Measurements from ENCODE around the gene PKD2L2. TPM values are rescaled to one million over a fixed set of nuclear protein-coding genes. Genes with fewer than 3 reads are reported as not detected.
A peak's percentile ranks its signal among the peaks of the same experiment; 100 is the strongest.
"Not testable (repeated sequence)": the region's sequence is repeated elsewhere in the genome, so short reads cannot be mapped to it uniquely, and the experiment has no call there.

The PKD2L2 gene
- total RNA-seq, 1 experiment from 2014 or later = not detected

DNA sequence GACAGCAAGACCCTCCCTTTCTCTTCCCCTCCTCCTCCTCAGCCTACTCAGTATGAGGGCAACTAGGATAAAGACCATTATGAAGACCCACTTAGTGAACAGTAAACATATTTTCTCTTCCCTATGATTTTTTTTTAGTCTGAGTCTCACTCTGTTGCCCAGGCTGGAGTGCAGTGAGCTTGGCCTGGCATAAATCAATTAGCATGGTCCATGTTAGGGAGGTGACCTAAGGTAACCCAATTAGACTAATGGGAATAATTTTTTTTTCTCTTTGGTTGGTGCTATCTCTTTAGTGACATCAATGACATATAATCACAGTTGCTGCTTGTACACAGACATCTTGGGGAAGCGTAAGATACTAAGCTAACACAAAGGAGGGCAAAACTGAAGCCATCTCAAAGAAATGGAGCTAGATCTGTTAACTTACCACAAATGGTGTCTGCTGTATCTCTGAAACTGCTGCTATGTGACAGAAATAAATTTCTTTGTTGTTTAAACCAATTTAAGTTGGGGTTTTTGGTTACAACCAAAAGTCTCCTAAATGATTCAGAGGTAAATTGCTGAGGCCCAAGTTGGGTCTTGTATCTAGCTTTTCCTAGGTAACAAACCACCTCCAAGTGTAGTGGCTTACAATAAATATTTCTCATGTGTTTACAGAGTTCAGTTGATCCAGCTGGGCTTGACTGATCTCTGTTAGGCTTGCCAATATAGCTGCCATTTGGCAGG, 13.3 kb downstream of the PKD2L2 start:
- Histone ChIP-seq H3K4me3 (no peak overlapping the region), H3K27me3 (no peaks in the 10 kb centered on the region; the same call in 1 of the 2 replicates), H3K36me3 (no peaks in the 10 kb centered on the region), H3K9me3 (replicated peaks) (no peaks in the 10 kb centered on the region), H3K27ac (no peak overlapping the region), H3K4me1 (no peaks in the 10 kb centered on the region)
- no peak for DNase-seq

DNA sequence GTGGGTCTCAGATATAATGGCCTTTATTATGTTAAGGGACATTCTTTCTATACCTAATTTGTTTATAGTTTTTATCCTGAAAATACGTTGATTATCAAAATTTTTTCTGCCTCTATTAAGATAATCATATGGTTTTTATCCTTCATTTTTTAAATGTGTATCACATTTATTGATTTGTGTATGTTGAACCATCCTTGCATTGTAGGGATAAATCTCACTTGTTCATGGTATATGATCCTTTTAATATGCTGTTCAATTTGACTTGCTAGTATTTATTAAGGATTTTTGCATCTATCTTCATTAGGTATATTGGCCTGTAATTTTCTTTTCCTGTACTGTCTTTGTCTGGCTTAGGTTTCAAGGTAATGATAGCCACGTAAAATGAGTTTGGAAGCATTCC, 25.5 kb downstream of the PKD2L2 start:
- no peak for DNase-seq
- Histone ChIP-seq H3K36me3 (no peaks in the 10 kb centered on the region), H3K9me3 (replicated peaks) (peaks cover 4% of the 10 kb centered on the region; the same call in 1 of the 2 replicates), H3K27me3 (no peaks in the 10 kb centered on the region), H3K4me3 (no peak overlapping the region), H3K4me1 (no peaks in the 10 kb centered on the region), H3K27ac (no peak overlapping the region)

DNA sequence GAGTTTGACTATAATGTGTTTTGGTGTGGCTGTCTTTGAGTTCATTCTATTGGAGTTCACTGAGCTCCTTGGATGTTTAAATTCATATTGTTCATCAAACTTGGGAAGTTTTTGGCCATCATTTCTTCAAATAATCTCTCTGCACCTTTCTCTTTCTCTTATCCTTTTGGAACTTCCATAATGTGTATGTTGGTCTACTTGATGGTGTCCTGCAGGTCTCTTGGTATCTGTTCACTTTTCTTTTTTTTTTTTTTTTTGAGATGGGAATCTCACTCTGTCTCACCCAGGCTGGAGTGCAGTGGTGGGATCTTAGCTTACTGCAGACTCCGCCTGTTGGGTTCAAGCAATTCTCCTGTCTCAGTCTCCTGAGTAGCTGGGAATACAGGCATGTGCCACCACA, 27.7 kb downstream of the PKD2L2 start:
- Histone ChIP-seq H3K36me3 (no peaks in the 10 kb centered on the region), H3K4me3 (no peak overlapping the region), H3K4me1 (no peaks in the 10 kb centered on the region; the same call in 1 of the 2 replicates), H3K27me3 (no peaks in the 10 kb centered on the region), H3K27ac (no peak overlapping the region), H3K9me3 (replicated peaks) (peaks cover 4% of the 10 kb centered on the region; the same call in 1 of the 2 replicates)
- no peak for DNase-seq

GRCh38 chr5:137921931-137922330, 32.7 kb downstream of the PKD2L2 start:
- peak; percentile 3 to 6 for DNase-seq
- no peaks in the 10 kb centered on the region for H3K9me3 ChIP-seq (replicated peaks)

GRCh38 chr5:137923856-137924255, 34.6 kb downstream of the PKD2L2 start:
- no peaks in the 10 kb centered on the region; the same call in 1 of the 2 replicates for H3K4me1 ChIP-seq
- H3K36me3 ChIP-seq = peaks cover 7% of the 10 kb centered on the region
- DNase-seq = no peak
- H3K4me3 ChIP-seq = no peak overlapping the region
- no peaks in the 10 kb centered on the region for H3K27me3 ChIP-seq
- no peak overlapping the region for H3K27ac ChIP-seq
- no peaks in the 10 kb centered on the region for H3K9me3 ChIP-seq (replicated peaks)

More at GRCh38 chr5:137921931-137922330, 32.7 kb downstream of the PKD2L2 start:
- no peak overlapping the region for H3K27ac ChIP-seq
- no peaks in the 10 kb centered on the region for H3K36me3 ChIP-seq
- H3K4me3 ChIP-seq = no peak overlapping the region
- H3K27me3 ChIP-seq = no peaks in the 10 kb centered on the region
- no peaks in the 10 kb centered on the region; the same call in 1 of the 2 replicates for H3K4me1 ChIP-seq

DNA sequence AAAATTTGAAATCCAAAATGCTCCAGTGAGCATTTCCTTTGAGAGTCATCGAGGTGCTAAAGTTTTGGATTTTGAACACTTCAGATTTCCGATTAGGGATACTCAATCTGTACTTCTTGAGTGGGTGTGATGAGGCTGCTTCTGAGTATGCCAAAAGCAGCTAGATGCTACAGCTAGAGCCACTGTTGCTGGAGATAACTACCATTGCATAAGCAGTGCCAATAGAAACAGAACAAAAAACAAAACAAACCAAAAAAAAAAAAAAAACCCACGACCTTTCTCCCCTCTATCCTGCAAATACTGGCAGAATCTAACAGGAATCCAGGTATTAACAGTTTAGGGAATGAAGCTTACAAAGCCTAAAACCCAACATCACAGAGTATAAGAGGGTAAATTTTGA, 43.5 kb downstream of the PKD2L2 start:
- H3K9me3 ChIP-seq (replicated peaks) = no peaks in the 10 kb centered on the region
- H3K36me3 ChIP-seq = peaks cover 9% of the 10 kb centered on the region
- no peak for DNase-seq
- H3K4me1 ChIP-seq = no peaks in the 10 kb centered on the region
- H3K27ac ChIP-seq = no peak overlapping the region
- no peaks in the 10 kb centered on the region for H3K27me3 ChIP-seq
- H3K4me3 ChIP-seq = no peak overlapping the region

- H3K9me3 ChIP-seq (replicated peaks) = no peaks in the 10 kb centered on the region
- H3K36me3 ChIP-seq = peaks cover 7% of the 10 kb centered on the region
- DNase-seq = peak; percentile 4 to 27
- H3K4me1 ChIP-seq = no peaks in the 10 kb centered on the region
- no peak overlapping the region for H3K4me3 ChIP-seq
- no peaks in the 10 kb centered on the region for H3K27me3 ChIP-seq
- no peak overlapping the region for H3K27ac ChIP-seq
Observed at GRCh38 chr5:137933491-137933911, 44.2 kb downstream of the PKD2L2 start.

DNA sequence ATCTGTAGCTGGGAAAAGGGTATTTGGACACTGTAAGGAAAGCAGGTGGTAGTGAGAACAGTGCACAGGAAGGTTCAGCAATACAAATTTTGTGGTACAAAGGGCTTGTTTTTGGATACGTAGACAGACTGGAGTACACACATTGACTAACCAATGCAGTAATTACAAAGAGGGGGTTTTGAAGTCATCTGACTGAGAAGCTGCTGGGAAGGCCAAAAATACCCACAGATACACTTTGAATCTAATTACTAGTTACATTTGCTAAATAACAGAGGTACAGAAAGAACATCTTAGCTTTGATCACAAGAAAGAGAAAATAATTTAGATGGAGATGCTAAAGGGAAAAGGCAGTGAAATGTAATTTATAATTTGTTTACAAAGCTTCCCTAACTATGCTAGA, 45.9 kb downstream of the PKD2L2 start:
- no peaks in the 10 kb centered on the region for H3K27me3 ChIP-seq

DNA sequence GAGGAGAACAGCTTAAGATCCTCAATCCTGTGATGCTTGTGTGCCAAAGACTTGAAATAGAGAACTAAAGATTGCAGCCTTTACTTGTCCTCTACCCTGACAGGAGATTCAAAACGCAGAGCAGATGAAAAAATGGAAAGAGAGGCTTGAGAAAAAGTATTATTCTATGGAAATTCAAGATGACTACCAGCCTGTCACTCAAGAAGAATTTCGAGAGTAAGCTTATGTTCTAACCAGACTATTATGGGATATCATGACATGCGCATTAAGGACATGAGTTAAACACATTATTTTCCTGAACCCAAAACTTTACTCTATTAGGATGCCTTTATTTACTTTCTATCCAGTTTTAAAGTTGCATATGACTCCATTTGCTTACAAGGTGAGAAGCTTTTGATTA, 46.4 kb downstream of the PKD2L2 start:
- no peak for DNase-seq
- Histone ChIP-seq H3K27me3 (no peaks in the 10 kb centered on the region), H3K4me3 (no peak overlapping the region), H3K27ac (no peak overlapping the region), H3K36me3 (peaks cover 25% of the 10 kb centered on the region), H3K4me1 (no peaks in the 10 kb centered on the region), H3K9me3 (replicated peaks) (no peaks in the 10 kb centered on the region)

More for the DNA sequence above, 45.9 kb downstream of the PKD2L2 start:
- Histone ChIP-seq H3K4me3 (no peak overlapping the region), H3K36me3 (peaks cover 22% of the 10 kb centered on the region), H3K4me1 (no peaks in the 10 kb centered on the region), H3K27ac (no peak overlapping the region), H3K9me3 (replicated peaks) (no peaks in the 10 kb centered on the region)
- no peak for DNase-seq

DNA sequence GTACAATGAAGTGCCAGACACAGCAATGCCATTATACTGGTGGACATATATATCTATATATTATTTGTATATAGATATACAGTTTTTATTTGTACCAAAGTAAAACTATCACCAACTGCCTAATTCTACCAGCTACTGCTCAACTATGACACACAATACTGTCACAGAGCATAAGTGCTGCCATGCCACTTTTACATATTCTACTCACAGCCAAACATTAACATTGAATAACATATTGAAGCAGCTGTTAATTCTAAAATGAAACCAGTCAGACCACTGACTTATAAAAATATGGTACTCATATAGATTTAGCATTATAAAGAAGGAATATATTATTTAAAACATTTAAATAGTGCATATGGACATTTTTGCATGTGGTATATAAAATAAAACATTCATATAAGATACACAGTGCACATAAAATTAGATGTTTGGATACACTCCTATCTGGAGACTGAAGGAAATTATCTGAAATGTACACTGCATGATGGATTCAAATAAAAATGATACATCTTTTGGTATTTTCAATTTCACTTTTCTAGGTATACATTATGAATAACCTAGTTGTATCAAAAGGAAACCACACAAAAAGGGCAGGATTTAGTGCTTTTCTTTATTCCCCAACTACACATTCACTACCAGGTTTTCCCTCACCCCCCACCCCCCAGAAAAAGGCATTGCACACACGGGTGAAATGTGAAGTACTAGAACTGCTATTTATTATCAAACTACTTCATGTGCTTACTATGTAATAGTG, 48.9 kb downstream of the PKD2L2 start:
- Histone ChIP-seq H3K36me3 (peaks cover 45% of the 10 kb centered on the region), H3K9me3 (replicated peaks) (no peaks in the 10 kb centered on the region), H3K27me3 (no peaks in the 10 kb centered on the region), H3K4me3 (no peak overlapping the region), H3K27ac (no peak overlapping the region), H3K4me1 (no peaks in the 10 kb centered on the region)
- DNase-seq = no peak

DNA sequence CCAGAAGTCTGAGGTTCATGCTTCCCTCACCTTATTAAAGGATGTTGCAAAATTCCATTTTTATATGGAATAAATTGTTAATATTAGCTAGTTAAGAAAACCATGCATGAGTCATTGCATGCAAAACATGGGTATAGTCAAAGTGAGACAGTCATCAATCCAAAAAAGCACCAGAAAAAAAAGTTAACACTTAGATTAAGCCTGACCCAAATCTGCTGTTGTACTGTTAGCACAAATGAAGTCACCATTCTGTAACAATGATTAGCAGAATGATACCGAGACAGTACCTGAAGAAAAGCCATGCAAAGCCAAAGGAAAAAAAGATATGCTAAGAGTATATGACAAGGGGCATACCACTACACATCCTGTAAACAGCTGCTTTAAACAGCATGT, 49.5 kb downstream of the PKD2L2 start:
- Histone ChIP-seq H3K4me1 (no peaks in the 10 kb centered on the region), H3K4me3 (no peak overlapping the region), H3K9me3 (replicated peaks) (no peaks in the 10 kb centered on the region), H3K36me3 (peaks cover 48% of the 10 kb centered on the region), H3K27ac (no peak overlapping the region), H3K27me3 (no peaks in the 10 kb centered on the region)
- DNase-seq = no peak

GRCh38 chr5:137939331-137939730, 50.1 kb downstream of the PKD2L2 start:
- no peaks in the 10 kb centered on the region for H3K9me3 ChIP-seq (replicated peaks)
- H3K4me3 ChIP-seq = no peak overlapping the region
- peaks cover 54% of the 10 kb centered on the region for H3K36me3 ChIP-seq
- no peak overlapping the region for H3K27ac ChIP-seq
- DNase-seq = no peak
- H3K27me3 ChIP-seq = no peaks in the 10 kb centered on the region
- H3K4me1 ChIP-seq = no peaks in the 10 kb centered on the region

DNA sequence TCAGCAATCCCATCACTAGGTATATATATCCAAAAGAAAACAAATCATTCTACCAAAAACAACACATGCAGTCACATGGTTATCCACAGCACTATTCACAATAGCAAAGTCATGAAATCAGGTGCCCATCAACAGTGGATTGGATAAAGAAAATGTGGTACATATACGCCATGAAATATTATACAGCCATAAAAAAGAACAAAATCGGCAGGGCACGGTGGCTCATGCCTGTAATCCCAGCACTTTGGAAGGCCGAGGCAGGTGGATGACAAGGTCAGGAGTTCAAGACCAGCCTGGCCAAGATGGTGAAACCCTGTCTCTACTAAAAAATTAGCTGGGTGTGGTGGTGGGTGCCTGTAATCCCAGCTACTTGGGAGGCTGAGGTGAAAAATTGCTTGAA, 55.0 kb downstream of the PKD2L2 start:
- H3K9me3 ChIP-seq (replicated peaks); DNase-seq; H3K27me3 ChIP-seq: not testable (repeated sequence)

GRCh38 chr5:137945825-137946224, 56.6 kb downstream of the PKD2L2 start:
- no peak overlapping the region for H3K4me3 ChIP-seq
- DNase-seq = no peak
- peaks cover 69% of the 10 kb centered on the region for H3K36me3 ChIP-seq
- H3K4me1 ChIP-seq = no peaks in the 10 kb centered on the region
- H3K27me3 ChIP-seq = no peaks in the 10 kb centered on the region
- no peaks in the 10 kb centered on the region for H3K9me3 ChIP-seq (replicated peaks)
- H3K27ac ChIP-seq = no peak overlapping the region

More for the DNA sequence above, 55.0 kb downstream of the PKD2L2 start:
- H3K4me1 ChIP-seq, H3K4me3 ChIP-seq, H3K27ac ChIP-seq: not testable (repeated sequence)
- peaks cover 74% of the 10 kb centered on the region for H3K36me3 ChIP-seq

DNA sequence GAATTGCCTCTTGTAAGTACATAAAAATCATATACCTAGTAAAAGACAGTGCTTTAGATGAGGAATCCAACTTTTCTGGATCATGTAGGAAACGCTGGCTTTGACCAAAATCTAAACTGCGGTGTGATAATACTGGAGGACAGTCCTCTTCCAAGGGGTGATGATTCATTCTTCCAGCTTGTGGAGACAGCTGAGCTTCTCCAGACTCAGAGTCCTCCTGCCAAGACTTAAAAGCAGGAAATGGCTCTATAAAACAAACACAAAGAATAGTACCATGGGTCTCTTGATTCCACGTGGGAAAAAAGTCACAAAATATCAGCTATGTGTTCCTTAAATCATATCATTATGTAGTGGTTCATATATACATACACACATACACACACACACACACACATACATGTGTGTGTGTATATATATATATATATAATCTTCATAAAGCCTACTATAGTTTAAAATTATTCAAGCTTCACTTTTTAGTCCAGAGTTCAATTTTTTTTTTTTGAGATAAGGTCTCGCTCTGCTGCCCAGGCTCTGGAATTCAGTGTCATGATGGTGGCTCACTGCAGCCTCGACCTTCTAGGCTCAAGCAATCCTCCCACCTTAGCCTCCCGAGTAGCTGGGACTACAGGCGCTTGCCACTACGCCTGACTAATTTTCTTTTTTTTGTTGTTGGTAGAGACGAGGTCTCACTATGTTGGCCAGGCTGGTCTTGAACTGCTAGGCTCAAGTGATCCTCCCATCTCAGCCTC, 65.0 kb downstream of the PKD2L2 start:
- Histone ChIP-seq H3K27ac (peak overlapping the region; percentile 25; the same call in 1 of the 2 replicates), H3K36me3 (peaks cover 44% of the 10 kb centered on the region), H3K9me3 (replicated peaks) (no peaks in the 10 kb centered on the region), H3K4me3 (no peak overlapping the region), H3K4me1 (peaks cover 8% of the 10 kb centered on the region; the same call in 1 of the 2 replicates), H3K27me3 (no peaks in the 10 kb centered on the region)
- DNase-seq = peak; percentile 24 to 54

Data from SJCRH30 (cell line).